Spleen (tissue), 11 donors: ENCODE data around the gene DST. TPM values are rescaled to one million over a fixed set of nuclear protein-coding genes. Genes with fewer than 3 reads are reported as not detected.

ENCODE experiments used
- DNase-seq: peaks from one replicate; pipeline ENCODE4 v3.0.0-alpha.2; 2020
- H3K27ac ChIP-seq, 8 donors: fragments of 200-600 bp; sonication (generic) in 7 of 8; 1 replicate in 4 of 8; 2 replicates in 4 of 8; pipeline versions ENCODE4 v1.5.0 to v1.8.0; 2016 to 2021; ENCODE audit warnings: inconsistent platforms in 4 of 8, mild to moderate bottlenecking in 4 of 8, moderate library complexity in 1 of 8
- H3K27me3 ChIP-seq, 7 donors: fragments of 200-600 bp; sonication (generic) in 6 of 7; replicated peaks in 1 of 7; 1 replicate in 4 of 7; 2 replicates in 3 of 7; pipeline versions ENCODE4 v1.5.0 to v1.8.0; 2016 to 2021; ENCODE audit warnings: inconsistent platforms in 3 of 7, mild to moderate bottlenecking in 1 of 7
- H3K36me3 ChIP-seq, 6 donors: fragments of 200-600 bp; sonication (generic) in 5 of 6; 1 replicate in 4 of 6; 2 replicates in 2 of 6; pipeline versions ENCODE4 v1.5.0 to v1.8.0; 2016 to 2021; ENCODE audit warnings: inconsistent platforms in 2 of 6
- H3K4me1 ChIP-seq, 6 donors: fragments of 200-600 bp; sonication (generic) in 5 of 6; 1 replicate in 3 of 6; 2 replicates in 3 of 6; pipeline versions ENCODE4 v1.5.0 to v1.8.0; 2016 to 2021; ENCODE audit warnings: inconsistent platforms in 3 of 6
- H3K4me3 ChIP-seq, 8 donors: fragments of 200-600 bp; sonication (generic) in 7 of 8; 1 replicate in 4 of 8; 2 replicates in 4 of 8; pipeline versions ENCODE4 v1.5.0 to v1.8.0; 2016 to 2021; ENCODE audit warnings: inconsistent platforms in 4 of 8, mild to moderate bottlenecking in 4 of 8, moderate library complexity in 2 of 8
- H3K9me3 ChIP-seq, 8 donors: fragments of 200-600 bp; sonication (generic) in 7 of 8; 1 replicate in 4 of 8; 2 replicates in 4 of 8; pipeline versions ENCODE4 v1.5.0 to v1.8.0; 2016 to 2021; ENCODE audit warnings: inconsistent platforms in 4 of 8
- POLR2A ChIP-seq, 3 donors: fragments of 450-650 bp; IDR thresholded peaks; one replicate each; pipeline ENCODE4 v1.5.1; 2017; ENCODE audit warnings: antibody characterized with exemption in 3 of 3, mild to moderate bottlenecking in 1 of 3
- POLR2AphosphoS5 ChIP-seq, 3 donors: sonication (generic); formaldehyde crosslinking; IDR thresholded peaks; one replicate each; pipeline ENCODE4 v1.5.1; 2017; ENCODE audit warnings: antibody characterized with exemption in 3 of 3
- WGBS, 5 donors: extraction: QIAGEN DNeasy Blood & Tissue Kit in 3 of 5; methylation state at CpG; one replicate each; pipeline versions ENCODE4 v1.1.5 to v1.1.7; 2013 to 2018; 5-methylcytosine and 5-hydroxymethylcytosine counted together
- intact Hi-C: fragments of 100-400 bp; cut with DNase I; formaldehyde crosslinking; loops from one replicate; pipeline ENCODE4 v1.15.0; 2023; ENCODE audit warnings: low total_unique reads
- polyA plus RNA-seq, 3 donors: library from polyadenylated mRNA; stranded (reverse); fragments of 200-250 nt; gene quantifications; one replicate each; pipeline ENCODE4 v1.2.1, GENCODE V29; 2013
- total RNA-seq, 7 donors: library from RNA; depleted of rRNA in 3 of 7; stranded (reverse); fragments of >200 nt in 3 of 7; fragmentation: NEBNext Ultra II Directional in 4 of 7; extraction: Animal tissue kit (Norgen Biotek cat#: 25700) in 4 of 7; gene quantifications; one replicate each; pipeline versions ENCODE4 v1.1.0 to v1.2.1, GENCODE V29; 2016 to 2021
- TF ChIP-seq, protein P1 (sequence below), 11 experiments: fragments of 200-600 bp in 7 of 11; fragments of 450-650 bp in 4 of 11; sonication (generic) in 4 of 11; IDR thresholded peaks in 8 of 11; conservative IDR thresholded peaks in 3 of 11; 1 replicate in 7 of 11; 2 replicates in 4 of 11; pipeline versions ENCODE4 v1.4.0 to v1.8.0; 2016 to 2021; ENCODE audit warnings: antibody characterized with exemption in 11 of 11, inconsistent platforms in 4 of 11, mild to moderate bottlenecking in 1 of 11
- donor health status: healthy with polysubstance abuse.
- donor health status: DM: no; HTN: no; CAD: no; lungs with moderate emphysema.
- donor health status: DM: no; HTN: no; CAD: no.
- donor health status: Bipolar disorder and iron deficiency.
- donor health status: healthy.
- donor health status: DM: no; HTN: no; CAD: no.
- donor health status: DM: yes; HTN: yes; CAD: no.

Gene DST
- total and polyA plus RNA-seq, 10 donors: 16.5 to 236 (median 156) TPM

DNA sequence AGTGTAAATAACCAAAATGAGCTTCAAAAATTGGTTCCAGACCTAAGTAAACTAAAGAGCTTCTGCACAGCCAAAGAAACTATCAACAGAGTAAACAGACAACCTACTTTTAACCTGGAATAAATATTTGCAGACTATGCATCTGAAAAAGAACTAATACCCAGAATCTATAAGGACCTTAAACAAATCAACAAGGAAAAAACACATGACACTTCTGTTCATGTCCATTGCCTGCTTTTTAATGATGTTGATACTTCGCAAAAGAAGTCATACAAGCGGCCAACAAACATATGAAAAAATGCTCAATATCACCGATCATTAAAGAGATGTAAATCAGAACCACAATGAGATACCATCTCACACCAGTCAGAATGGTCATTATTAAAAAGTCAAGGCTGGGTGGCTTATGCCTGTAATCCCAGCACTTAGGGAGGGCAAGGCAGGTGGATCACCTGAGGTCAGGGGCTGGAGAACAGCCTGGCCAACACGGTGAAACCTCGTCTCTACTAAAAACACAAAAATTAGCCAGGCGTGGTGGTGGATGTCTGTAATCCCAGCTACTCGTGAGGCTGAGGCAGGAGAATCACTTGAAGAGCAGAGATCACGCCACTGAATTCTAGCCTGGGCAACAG, 42.5 kb upstream of the DST start:
- peaks cover 0 to 16% (median 12%) of the 10 kb centered on the region in 6 donors for H3K4me1 ChIP-seq

DNA sequence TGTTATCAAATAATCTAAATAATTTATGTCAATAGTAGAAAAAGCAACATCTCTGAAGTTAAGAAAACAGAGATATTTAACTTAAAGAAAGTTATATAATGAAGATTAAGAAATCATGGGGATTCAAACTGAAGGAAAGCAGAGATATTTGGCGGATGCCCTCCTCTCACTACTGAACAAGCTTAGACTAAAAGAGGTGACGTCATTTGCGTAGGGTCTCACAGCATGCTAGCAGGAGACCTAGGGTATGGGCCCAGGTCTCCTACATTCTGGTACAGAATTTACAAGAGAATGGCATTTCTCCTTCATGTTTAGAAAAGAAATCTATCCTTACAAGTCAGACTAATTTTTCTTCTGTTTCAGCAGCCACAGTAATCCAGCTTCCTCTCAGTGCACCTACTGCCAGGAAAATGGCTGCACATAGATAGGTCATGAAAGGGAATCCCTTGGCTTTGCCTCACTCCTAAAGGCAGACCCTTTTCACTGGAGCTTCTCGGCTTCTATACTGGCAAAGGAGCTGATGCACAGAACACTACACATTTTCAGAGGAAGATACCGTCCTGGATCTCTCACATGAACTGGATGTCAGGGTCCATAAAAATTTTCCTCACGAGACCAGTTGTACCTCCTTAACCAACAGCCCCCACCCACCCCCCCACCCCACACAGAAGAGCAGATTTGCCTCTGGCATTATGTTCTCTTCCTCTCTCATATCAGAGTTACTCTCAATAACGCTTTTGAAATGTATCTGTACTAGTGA, 41.8 kb upstream of the DST start:
- TF ChIP-seq, protein P1, sequence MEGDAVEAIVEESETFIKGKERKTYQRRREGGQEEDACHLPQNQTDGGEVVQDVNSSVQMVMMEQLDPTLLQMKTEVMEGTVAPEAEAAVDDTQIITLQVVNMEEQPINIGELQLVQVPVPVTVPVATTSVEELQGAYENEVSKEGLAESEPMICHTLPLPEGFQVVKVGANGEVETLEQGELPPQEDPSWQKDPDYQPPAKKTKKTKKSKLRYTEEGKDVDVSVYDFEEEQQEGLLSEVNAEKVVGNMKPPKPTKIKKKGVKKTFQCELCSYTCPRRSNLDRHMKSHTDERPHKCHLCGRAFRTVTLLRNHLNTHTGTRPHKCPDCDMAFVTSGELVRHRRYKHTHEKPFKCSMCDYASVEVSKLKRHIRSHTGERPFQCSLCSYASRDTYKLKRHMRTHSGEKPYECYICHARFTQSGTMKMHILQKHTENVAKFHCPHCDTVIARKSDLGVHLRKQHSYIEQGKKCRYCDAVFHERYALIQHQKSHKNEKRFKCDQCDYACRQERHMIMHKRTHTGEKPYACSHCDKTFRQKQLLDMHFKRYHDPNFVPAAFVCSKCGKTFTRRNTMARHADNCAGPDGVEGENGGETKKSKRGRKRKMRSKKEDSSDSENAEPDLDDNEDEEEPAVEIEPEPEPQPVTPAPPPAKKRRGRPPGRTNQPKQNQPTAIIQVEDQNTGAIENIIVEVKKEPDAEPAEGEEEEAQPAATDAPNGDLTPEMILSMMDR (IDR thresholded peaks at IDR 0.05 in 8 of 11, conservative IDR thresholded peaks at IDR 0.05 in 3 of 11): no peak
- no peak for TF ChIP-seq POLR2AphosphoS5 (IDR thresholded peaks at IDR 0.05)
- TF ChIP-seq POLR2A (IDR thresholded peaks at IDR 0.05): no peak
- WGBS, 5 donors: 83 to 95% (median 94%) methylated on average over 7 of the region's 7 CpGs
- Histone ChIP-seq H3K27ac (no peak overlapping the region), H3K4me3 (no peak overlapping the region), H3K27me3 (no peaks in the 10 kb centered on the region), H3K9me3 (no peaks in the 10 kb centered on the region), H3K4me1 (peaks cover 0 to 13% (median 5%) of the 10 kb centered on the region in 6 donors), H3K36me3 (no peaks in the 10 kb centered on the region)
- DNase-seq: no peak
- intact Hi-C loops: no loop called here

More for the DNA sequence above, 42.5 kb upstream of the DST start:
- Histone ChIP-seq H3K36me3 (no peaks in the 10 kb centered on the region), H3K9me3 (no peaks in the 10 kb centered on the region), H3K4me3 (no peak overlapping the region), H3K27ac (no peak overlapping the region), H3K27me3 (no peaks in the 10 kb centered on the region)
- intact Hi-C loops: no loop called here
- WGBS, 5 donors: 91 to 97% (median 93%) methylated on average over 8 of the region's 8 CpGs
- TF ChIP-seq, protein P1 (IDR thresholded peaks at IDR 0.05 in 8 of 11, conservative IDR thresholded peaks at IDR 0.05 in 3 of 11): no peak
- TF ChIP-seq POLR2A (IDR thresholded peaks at IDR 0.05) (no peak), POLR2AphosphoS5 (IDR thresholded peaks at IDR 0.05) (no peak)
- DNase-seq: no peak

DNA sequence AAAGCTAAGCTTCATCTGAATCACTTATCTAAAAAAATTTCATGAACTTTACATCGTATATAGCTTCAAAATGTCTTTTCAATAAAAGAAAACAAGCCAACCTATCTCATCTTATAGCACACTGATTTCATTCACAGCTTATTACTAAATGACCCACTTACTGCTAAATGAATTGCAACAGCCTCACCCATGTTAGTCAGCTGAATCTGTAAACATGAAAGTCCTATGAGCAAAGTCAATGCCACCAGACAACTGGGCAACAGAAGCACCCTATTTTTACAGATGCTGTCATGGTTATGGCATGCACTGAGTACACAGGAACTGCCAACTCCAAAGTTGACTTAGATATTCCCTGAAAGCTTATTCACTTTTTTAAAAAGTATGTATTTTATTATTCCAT, 41.2 kb upstream of the DST start:
- TF ChIP-seq POLR2A (IDR thresholded peaks at IDR 0.05): no peak
- TF ChIP-seq, protein P1 (IDR thresholded peaks at IDR 0.05 in 8 of 11, conservative IDR thresholded peaks at IDR 0.05 in 3 of 11): no peak
- TF ChIP-seq POLR2AphosphoS5 (IDR thresholded peaks at IDR 0.05): no peak
- Histone ChIP-seq H3K27me3 (no peaks in the 10 kb centered on the region), H3K4me1 (peaks cover 0 to 12% (median 3%) of the 10 kb centered on the region in 6 donors), H3K36me3 (no peaks in the 10 kb centered on the region), H3K27ac (no peak overlapping the region), H3K4me3 (no peak overlapping the region), H3K9me3 (no peaks in the 10 kb centered on the region)
- DNase-seq: no peak
- WGBS, 5 donors: 74 to 92% (median 87%) methylated on average over 1 of the region's 1 CpG
- intact Hi-C loops: no loop called here

- no peaks in the 10 kb centered on the region for H3K27me3 ChIP-seq
- no peak for DNase-seq
- peaks cover 0 to 2% (median 0%) of the 10 kb centered on the region in 6 donors for H3K4me1 ChIP-seq
- H3K36me3 ChIP-seq: no peaks in the 10 kb centered on the region
- TF ChIP-seq, protein P1 (IDR thresholded peaks at IDR 0.05 in 8 of 11, conservative IDR thresholded peaks at IDR 0.05 in 3 of 11): no peak
- TF ChIP-seq POLR2AphosphoS5 (IDR thresholded peaks at IDR 0.05) (no peak), POLR2A (IDR thresholded peaks at IDR 0.05) (no peak)
- H3K9me3 ChIP-seq: no peaks in the 10 kb centered on the region
- H3K4me3 ChIP-seq: no peak overlapping the region
- intact Hi-C loops: no loop called here
- H3K27ac ChIP-seq: no peak overlapping the region
- 72 to 96% (median 88%) methylated on average over 1 of the region's 1 CpG for WGBS, 5 donors
Observed at GRCh38 chr6:56682635-56683034, 39.9 kb upstream of the DST start.
